T follicular helper cell (primary cell): ENCODE results near the gene MARCO.
"Not testable (repeated sequence)": the region's sequence is repeated elsewhere in the genome, so short reads cannot be mapped to it uniquely, and the experiment has no call there.

Experiments used
- DNase-seq: peaks from one replicate; pipeline ENCODE4 v3.0.0-alpha.2; 2020; ENCODE audit warnings: low read depth

The MARCO gene

DNA sequence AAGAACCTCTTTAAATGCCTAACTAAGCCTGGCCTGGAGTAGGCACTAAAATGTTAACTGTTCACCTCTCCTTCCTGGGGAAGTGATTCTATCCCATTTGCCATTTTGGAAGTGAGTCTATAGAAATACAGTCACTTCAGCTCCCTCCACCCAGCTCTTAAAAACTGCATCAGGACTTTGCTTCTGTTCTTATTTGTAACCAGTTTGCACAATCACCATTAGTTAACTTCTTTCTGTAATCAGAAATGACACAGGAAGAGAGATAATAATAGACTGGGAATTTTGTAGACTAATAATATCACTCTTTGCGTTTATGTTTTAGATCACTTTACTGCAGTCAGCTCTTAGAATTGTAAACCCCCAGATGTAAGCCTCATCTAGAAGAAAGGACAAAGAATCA is 16.0 kb upstream of the MARCO start:
- DNase-seq, result no peak

DNA sequence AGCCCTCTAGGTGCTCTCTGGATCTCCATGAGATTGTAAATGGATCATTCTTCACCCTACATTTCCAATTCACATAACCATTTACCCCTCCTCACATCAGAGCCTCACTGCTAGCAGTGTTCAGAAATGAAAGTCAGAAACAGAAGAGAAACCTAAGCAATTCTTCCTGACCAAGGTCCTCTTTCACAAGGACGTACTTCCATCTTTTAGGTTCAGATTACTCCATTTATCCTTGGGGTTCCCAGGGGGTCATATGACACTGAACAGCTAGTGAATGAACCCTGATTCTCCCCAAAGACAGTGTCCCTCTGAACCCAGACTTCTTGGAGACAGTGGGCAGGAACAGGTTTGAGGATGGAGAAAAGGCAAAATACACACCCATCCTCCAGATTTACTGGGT is 12.9 kb upstream of the MARCO start:
- DNase-seq, result no peak

DNA sequence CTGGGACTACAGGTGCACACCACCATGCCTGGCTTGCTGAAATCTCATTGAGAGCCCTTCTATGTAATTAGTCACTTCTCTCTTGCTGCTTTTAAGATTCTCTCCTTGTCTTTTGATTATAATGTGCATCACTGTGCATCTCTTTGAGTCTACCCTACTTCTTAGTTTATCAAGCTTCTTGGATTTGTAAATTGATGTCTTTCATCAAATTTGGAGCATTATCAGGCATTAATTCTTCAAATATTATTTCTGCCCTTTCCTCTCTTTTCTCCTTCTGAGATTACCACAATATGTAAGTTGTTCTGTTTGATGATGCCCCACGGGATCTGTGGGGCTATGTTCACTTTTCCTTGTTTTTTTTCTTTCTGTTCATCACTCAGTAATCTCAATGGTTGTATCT is 9.0 kb upstream of the MARCO start:
- no peak for DNase-seq

DNA sequence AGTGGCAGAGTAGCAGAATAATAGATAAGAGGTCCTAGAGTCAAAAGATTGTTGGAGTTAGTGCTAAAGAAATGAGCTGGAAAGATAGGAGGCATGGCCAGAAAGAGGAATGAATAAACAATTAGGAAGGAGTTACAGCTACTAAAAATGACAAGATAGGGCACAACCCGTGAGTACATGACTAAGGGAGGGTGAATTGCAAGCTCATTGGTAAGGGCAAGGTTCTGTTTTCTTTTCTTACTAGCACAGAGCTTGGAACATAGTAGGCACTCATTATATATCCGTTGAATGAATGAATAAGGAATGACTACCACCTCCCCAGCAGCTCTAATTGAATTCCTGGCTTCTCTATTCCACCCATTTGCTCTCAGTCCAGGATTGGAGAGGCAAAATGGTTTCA is 5.7 kb upstream of the MARCO start:
- no peak for DNase-seq

DNA sequence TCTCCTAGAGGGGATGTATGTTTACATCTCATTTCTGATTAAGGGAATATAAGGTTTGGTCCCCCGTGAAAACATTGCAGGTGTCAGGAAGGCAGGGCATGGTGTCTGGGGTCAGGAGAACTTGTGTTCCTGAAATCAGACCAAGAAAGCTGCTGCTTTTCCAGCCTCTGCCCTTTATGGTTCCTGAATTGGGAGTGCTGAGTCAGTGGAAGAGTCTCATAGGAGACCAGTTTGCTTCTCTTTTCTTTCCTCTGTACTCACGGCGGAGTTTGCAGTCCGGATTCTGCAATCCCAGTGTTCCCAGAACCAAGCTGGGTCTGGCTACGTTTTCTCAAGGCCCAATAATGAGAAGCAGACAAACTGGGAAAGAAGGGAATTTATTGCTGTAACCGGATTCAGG is 5.1 kb upstream of the MARCO start:
- no peak for DNase-seq

DNA sequence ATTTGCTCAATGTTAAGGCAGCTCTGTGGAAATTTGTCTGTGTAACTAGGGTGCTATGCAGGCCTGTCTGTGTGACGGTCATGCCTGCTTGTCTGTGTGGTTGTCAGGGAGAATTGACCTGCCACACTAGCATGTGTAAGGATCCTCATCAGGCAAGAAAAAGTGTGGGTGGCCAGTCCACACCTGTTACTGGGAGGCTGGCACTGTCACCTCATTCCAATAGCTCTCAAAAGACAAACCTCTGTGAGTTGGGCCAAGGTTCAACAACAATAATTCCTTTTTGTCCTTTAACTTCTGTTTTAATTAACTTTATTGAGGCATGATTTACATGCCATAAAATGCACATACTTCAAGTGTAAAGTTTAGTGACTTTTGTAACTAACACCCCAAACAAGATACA is 4.2 kb upstream of the MARCO start:
- no peak for DNase-seq

DNA sequence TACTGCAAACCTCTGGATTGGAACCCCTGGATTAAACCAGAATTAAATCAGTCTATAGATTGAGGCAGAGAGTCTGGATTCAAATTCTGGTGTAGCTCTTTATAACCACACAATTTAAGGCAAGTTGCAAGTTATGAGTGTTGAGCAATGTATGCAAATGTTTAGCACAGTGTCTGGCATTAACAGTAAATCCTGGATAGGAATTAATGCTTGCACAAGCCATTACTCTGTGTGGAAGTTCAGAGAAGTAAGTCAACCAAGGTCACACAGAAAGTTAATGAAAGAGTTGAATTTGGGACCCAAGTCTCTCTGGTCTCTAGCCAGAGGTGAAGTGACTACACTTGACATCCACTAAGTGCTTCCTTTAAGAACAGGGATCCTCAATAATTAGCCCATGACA is 2.0 kb upstream of the MARCO start:
- DNase-seq, result no peak

DNA sequence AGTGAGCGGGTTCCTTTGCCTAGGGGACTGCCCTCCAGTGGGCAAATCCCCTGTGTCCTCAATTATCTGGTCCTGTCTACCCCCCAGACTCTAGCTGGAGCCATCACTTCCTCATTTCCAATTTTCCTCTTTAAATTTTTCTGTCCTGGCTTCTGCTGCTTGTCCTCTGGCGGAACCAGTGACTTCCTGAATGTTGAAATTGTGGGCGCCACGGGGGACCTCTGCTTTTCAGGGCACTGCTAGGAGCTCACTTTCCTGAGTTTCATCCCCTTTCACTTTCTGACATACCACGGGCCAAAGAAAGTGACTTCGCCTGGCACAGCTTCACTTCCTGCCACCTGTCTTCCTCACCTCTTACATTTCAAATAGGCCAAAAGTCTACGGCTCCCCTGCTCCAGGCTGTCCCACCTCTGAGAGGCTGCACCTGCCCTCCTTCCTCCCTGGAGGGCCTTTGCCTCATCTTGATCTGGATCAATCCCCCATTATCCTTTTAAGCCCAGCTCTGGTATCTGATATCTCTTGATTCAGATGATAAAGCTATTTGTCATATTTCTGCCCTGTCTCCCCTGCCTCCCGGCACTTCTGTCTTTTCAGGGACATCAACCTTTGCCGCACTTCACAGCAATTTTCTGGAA is 1.4 kb upstream of the MARCO start:
- no peak for DNase-seq

DNA sequence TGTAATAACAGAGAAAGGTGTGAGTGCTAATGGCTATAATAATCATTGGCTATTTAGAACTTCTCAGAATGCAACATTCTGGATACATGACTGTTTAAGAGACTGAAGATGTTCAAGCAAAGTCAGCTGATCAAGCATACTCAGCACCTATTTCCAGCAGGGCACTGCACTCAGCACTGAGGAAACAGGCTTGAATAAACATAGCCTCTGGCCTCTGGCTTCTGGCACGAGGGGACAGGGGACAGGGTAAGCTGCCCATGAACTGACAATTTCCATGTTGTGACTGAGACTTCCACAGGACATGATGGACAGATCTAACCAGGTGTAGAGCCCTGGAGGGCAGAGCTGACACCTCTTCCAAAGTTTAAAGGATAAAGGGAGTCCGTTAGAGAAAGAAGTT is 1.3 kb downstream of the MARCO start:
- no peak for DNase-seq

DNA sequence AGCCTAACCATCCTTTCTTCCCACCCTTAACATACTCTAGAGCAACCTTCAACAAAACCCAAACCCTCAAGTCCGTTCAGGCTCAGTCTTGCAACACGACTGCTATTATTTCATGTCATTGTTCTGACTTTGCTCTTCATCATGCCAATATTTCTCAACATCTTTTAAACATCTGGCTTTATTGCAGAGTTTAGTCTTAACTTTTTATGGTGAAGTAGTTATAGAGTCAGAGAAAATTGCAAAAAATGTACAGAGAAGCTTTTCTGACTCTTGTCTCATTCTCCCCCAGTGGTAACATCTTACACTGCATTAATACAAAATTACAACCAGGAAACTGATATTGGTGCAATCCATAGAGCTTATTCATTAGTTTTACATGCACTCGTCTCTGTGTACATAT is 3.9 kb downstream of the MARCO start:
- DNase-seq, result no peak

DNA sequence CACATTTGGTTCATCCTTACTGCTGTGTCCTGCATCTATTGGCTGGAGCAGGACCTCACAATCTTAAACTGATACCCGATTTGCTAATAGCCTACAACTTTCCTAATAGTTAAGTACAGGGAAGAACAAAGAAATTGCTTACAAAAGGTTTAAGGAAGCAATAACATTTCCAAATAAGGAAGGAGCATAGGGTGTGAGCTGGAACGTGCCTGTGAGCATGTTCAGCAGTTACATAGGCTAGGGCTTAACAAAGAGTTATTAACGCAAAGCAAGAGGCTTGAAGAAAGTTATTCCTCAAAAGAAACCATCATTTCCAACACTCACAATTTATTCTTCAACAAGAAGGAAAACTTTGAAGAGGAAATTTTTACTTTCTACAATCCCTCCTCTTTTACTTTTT is 6.3 kb downstream of the MARCO start:
- not testable (repeated sequence) for DNase-seq

DNA sequence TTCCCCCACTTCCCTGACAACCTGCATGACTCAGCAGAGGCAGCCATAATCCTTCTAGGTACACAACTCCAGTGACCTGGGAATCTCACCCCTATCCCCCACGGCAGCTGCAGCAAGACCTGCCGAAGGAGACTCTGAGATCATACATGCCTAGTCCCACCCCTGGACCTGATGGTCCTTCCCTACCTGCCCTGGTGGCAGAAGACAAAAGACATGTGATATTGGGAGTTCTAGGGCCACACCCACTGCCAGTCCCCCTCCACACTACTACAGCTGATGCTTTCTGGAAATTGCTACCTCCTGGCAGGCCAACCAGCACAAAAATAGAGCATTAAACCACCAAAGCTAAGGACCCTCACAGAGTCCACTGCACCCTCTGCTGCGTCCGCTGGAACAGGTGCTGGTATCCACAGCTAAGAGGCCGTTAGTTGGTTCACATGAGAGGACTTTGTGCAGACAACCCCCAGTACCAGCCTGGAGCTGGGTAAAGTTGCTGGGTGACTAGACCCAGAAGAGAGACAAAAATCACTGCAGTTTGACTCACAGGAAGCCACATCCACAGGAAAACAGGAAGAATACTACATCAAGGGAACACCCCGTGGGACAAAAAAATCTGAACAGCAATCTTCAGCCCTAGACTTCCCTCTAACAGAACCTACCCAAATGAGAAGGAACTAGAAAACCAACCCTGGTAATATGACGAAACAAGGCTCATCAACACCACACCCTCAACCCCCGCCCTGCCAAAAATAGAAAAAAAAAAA is 12.5 kb downstream of the MARCO start:
- no peak for DNase-seq

DNA sequence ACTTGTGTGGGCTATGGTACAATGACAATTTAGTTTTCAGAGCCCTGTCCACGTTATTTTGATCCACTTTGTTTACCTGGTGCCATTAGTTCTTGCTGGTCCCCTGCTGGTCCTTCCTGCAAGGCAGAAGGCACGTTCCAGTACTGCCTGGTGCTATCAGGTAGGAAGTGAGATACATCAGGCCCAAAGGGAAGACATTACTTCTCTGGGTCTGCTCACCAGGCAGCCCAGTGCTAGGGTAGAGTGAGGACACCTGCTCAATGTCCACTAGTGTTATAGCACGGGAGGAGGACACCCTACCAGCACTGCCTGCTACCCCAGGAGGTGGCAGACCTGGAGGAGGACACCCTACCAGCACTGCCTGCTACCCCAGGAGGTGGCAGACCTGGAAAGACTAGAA is 23.7 kb downstream of the MARCO start:
- DNase-seq, result no peak

DNA sequence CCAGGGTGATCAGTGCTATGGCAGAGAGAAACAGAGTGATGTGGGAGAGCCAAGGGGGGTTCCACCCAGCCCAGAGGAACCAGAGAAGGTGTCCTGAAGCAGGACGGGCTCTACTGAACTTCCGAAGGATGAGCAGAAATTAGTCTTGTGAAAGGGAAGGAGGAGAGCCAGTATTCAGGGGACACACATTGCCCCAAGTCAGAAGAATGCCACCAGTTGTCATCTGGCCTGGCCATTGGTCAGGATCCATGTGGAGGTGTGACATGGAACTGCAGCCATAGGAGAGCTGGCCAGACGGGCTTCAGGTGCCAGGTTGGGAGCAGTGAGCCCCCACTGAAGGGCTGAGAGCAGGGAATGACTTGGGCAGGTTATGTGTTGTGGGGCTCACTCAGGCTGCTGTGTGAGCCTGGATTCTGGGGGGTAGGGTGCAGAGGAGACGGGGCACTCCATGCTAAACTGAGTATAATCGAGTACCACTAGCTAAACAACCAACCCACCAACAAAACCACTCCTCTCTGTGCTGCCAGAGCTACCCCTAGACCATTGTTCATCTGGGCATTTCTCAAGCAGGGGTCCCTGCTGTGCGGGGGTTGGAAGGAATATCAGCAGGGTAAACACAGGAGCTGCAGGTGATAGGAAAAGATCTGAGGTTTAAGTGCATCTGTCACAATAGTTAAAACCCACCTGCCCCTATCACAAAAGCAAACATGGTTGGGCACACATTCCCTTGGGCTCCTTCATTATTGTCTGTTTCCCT is 25.3 kb downstream of the MARCO start:
- no peak for DNase-seq

DNA sequence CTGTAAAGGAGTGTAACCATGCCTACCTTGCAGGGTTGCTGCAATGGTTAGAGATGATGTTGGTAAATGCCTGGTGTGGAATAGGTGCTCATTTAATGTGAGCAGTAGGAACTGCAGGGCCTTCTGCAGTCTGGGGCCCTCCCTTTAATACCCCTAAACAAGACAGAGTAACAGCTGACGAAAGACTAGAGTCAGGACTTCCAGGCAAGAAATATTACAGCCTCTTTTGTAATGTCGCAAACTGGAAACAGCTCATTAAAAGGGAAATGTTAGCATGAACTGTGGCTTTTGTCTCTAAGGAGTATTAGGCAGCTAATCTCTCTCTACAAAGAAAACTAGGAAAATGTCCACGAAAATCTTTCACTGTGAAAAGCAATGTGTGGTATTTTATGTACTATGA is 26.0 kb downstream of the MARCO start:
- DNase-seq, result no peak

DNA sequence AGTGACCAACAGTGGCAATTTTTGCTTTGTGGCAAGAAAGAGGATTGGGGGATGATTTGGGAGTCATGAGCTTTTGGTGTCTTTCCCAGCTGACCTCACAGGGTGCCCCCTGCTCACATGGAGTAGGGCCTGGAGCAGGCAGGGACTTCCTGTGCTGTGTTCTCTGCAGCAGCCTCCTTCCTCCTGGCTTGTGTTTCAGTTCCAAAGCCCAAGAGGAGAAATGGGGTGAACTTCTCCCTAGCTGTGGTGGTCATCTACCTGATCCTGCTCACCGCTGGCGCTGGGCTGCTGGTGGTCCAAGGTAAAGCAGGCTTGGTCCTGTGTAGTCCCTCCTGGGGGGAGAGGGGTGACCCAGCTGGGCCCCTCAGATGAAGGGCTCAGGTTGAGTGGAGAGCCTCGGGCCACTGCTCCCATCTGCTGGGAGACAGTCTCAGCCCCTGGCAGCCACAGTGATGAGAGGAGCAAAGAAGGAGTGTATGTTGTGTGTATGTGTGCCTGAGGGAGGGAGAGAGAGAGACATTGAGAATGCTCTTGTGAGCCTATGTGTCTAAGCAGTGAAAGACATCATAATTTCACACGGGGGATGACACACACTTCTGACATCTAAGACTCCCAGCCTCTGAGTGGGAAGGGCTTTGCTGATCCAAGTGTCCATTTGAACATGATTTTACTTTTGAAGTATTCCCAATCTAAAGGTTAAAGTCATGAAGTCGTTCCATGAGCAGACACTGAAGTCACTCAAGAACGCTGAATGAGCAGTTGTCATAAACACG is 27.2 kb downstream of the MARCO start:
- DNase-seq, result no peak

DNA sequence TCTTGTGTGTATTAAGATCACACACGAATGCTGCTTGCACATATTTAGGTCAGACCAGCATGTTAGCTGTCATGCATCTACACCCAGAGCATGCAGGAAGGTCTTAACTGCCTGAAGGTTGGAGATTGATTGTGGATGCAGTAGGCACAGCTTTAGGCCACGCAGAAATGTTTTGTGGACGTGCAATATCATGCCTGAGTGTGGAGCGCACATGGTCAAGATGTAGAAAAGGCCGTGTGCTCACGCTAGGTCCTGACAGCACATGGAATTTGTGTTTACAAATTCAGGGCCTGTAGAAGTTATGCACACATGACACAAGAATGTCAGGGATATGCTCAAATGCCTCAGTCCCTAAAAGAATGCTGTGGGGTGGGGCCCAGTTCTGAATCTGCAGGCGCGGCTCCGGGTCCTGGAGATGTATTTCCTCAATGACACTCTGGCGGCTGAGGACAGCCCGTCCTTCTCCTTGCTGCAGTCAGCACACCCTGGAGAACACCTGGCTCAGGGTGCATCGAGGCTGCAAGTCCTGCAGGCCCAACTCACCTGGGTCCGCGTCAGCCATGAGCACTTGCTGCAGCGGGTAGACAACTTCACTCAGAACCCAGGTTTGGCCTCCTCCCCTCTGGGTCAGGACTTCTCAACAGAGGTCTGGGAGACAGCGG is 27.9 kb downstream of the MARCO start:
- DNase-seq, result no peak

DNA sequence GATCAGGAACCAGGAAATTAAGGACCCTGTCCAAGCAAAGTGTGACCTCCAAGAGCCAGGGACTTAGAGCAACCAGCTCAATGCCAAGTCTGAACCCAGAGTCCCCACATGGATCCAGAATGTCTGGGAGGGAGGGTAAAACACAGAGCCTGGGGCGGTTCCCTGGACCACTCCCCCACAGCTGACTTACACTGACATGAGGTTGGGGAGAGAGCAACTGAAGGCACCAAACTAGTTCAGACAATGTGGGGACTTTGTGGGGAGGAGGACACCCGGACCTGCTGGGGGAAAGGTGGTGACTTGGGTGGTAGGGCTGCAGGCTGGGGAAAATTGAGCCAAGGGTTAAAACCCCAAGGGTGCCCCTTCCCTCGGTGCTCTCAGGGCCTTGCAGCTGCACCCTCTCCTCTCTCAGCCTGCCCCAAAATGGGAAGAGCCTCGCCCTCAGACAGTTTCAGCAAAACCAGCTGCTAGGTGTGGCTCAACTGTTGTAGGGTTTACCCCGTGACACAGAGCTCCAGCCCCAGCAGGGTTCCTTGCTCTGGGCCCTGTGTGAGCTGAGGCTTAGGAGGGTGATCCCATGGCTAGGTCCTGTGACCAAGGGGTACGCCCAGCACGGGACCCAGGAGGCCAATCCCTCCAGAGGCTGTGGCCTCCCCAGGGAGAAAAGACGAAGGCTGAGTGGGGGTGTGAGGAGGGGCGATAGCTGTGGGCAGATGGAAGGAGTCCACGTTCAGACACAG is 28.6 kb downstream of the MARCO start:
- no peak for DNase-seq

DNA sequence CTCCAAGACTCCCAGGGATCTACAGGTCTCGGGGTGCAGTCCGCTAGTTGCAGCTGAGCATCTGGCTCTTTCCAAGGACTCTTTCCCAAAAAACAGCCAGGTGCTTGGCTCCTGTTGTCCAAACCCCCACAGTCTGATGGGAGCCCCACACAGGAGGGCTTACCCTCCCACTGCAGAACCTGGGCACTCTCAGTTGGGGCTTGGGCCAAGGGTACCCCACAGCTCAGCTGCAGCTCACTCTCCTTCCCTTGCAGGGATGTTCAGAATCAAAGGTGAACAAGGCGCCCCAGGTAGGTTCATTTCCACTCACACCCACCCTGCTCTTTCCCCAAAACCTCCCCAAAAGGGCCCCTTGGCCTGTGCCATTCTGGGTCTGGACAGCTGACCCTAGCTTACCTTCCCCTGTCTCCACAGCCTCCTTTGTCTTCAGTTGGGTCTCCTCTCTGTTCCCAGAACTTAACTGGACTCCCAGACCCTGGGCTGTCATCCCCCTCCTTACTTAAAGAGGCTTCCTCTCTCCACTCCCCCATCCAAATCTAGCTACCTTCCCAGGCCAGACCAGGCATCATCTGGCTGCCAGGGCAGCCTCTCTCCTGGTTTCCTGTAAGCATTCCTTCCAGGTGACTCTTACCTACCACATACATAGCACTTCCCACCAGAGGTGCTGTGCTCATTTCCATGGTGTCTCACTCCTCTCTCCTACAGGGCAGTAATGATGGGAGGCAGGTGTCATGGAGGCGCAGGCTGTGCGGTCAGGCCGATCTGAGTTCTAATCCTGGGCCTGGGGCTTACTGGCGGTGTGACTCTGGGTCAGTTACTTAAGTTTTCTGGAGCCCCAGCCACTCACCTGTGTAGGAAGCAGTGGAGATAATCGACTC is 29.5 kb downstream of the MARCO start:
- no peak for DNase-seq

DNA sequence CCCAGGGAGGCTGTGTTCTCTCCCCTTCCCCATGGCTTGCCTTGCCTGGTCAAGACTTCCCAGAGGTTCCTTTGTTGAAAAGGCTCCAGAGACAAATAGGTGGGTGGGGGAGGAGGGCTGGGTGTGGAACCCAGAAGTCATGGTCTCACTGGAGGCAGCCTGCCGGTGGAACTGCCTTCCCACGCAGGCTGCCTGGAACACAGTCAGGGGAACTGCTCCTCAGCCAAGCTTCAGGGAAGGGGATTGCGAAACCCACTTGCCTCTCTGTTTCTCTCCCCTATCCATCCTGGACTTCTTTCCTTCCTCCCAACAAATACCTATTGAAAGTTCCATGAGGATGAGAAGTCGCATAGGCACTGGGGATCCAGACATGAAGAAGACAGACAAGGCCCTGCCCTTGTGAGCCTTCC is 31.6 kb downstream of the MARCO start:
- no peak for DNase-seq
